Measurements from ENCODE around the gene PDE1C. TPM values are rescaled to one million over a fixed set of nuclear protein-coding genes. Genes with fewer than 3 reads are reported as not detected.

PDE1C gene
- total and polyA plus RNA-seq, 2 experiments from 2014 or later = 23.5 to 33.8 TPM

- H4K20me1 ChIP-seq (ENCODE audit: insufficient read depth) = no peaks in the 10 kb centered on the region
- no peak overlapping the region for H2AFZ ChIP-seq
- H3K4me3 ChIP-seq = no peak overlapping the region
- no peaks in the 10 kb centered on the region for H3K79me2 ChIP-seq (ENCODE audit: insufficient read depth)
- WGBS, 2 experiments (ENCODE audit: low coverage in 1 of 2, low lambda C conversion rate in 2 of 2, missing lambda C conversion rate in 2 of 2) = 54 to 62% methylated on average over 3 of the region's 3 CpGs
- H3K27ac ChIP-seq = no peak overlapping the region
- peaks cover 11% of the 10 kb centered on the region for H3K4me1 ChIP-seq (ENCODE audit: insufficient read depth)
- H3K4me2 ChIP-seq (ENCODE audit: unreplicated experiment) = no peak overlapping the region
- in situ Hi-C loops (cut with MboI) = no loop called here
- TF ChIP-seq EZH2phosphoT487 (IDR thresholded peaks at IDR 0.05; ENCODE audit: insufficient read depth, low read depth) (no peak), EZH2 (IDR thresholded peaks at IDR 0.05; ENCODE audit: insufficient read depth, poor library complexity, severe bottlenecking) (no peak)
- no peaks in the 10 kb centered on the region for H3K27me3 ChIP-seq (replicated peaks; ENCODE audit: insufficient read depth)
- H3K9me3 ChIP-seq (ENCODE audit: low read depth) = no peaks in the 10 kb centered on the region
- H3K9ac ChIP-seq = no peak overlapping the region
- H3K36me3 ChIP-seq (ENCODE audit: low read depth) = no peaks in the 10 kb centered on the region
- H3K9me2 ChIP-seq (ENCODE audit: insufficient read depth) = no peaks in the 10 kb centered on the region
- DNase-seq = no peak
- H3F3A ChIP-seq (ENCODE audit: insufficient read depth) = no peaks in the 10 kb centered on the region
These were observed 291.9 kb downstream of the PDE1C start for GRCh38 chr7:31778296-31778695.

- H3K79me2 ChIP-seq (ENCODE audit: insufficient read depth) = no peaks in the 10 kb centered on the region
- H3K27ac ChIP-seq = no peak overlapping the region
- peak overlapping the region; percentile 9 for H3K4me2 ChIP-seq (ENCODE audit: unreplicated experiment)
- no peak overlapping the region for H2AFZ ChIP-seq
- TF ChIP-seq EZH2 (IDR thresholded peaks at IDR 0.05; ENCODE audit: insufficient read depth, poor library complexity, severe bottlenecking) (no peak), EZH2phosphoT487 (IDR thresholded peaks at IDR 0.05; ENCODE audit: insufficient read depth, low read depth) (no peak)
- no peaks in the 10 kb centered on the region for H3F3A ChIP-seq (ENCODE audit: insufficient read depth)
- no peaks in the 10 kb centered on the region for H3K9me3 ChIP-seq (ENCODE audit: low read depth)
- H3K4me3 ChIP-seq = no peak overlapping the region
- in situ Hi-C loops (cut with MboI) = no loop called here
- no peaks in the 10 kb centered on the region for H3K9me2 ChIP-seq (ENCODE audit: insufficient read depth)
- H3K27me3 ChIP-seq (replicated peaks; ENCODE audit: insufficient read depth) = no peaks in the 10 kb centered on the region
- 14 to 15% methylated on average over 3 of the region's 3 CpGs for WGBS, 2 experiments (ENCODE audit: low coverage in 1 of 2, low lambda C conversion rate in 2 of 2, missing lambda C conversion rate in 2 of 2)
- H3K4me1 ChIP-seq (ENCODE audit: insufficient read depth) = peaks cover 11% of the 10 kb centered on the region
- DNase-seq = peak; percentile 88
- no peak overlapping the region for H3K9ac ChIP-seq
- no peaks in the 10 kb centered on the region for H3K36me3 ChIP-seq (ENCODE audit: low read depth)
- H4K20me1 ChIP-seq (ENCODE audit: insufficient read depth) = no peaks in the 10 kb centered on the region
These were observed 293.6 kb downstream of the PDE1C start for GRCh38 chr7:31776616-31777015.

GRCh38 chr7:31775556-31775955 is 294.7 kb downstream of the PDE1C start:
- no peaks in the 10 kb centered on the region for H4K20me1 ChIP-seq (ENCODE audit: insufficient read depth)
- H3K4me1 ChIP-seq (ENCODE audit: insufficient read depth) = peaks cover 11% of the 10 kb centered on the region
- no peak overlapping the region for H3K27ac ChIP-seq
- H2AFZ ChIP-seq = no peak overlapping the region
- H3K4me2 ChIP-seq (ENCODE audit: unreplicated experiment) = no peak overlapping the region
- H3K27me3 ChIP-seq (replicated peaks; ENCODE audit: insufficient read depth) = no peaks in the 10 kb centered on the region
- no peak for TF ChIP-seq EZH2 (IDR thresholded peaks at IDR 0.05; ENCODE audit: insufficient read depth, poor library complexity, severe bottlenecking)
- TF ChIP-seq EZH2phosphoT487 (IDR thresholded peaks at IDR 0.05; ENCODE audit: insufficient read depth, low read depth) = no peak
- H3K4me3 ChIP-seq = no peak overlapping the region
- no peaks in the 10 kb centered on the region for H3K9me2 ChIP-seq (ENCODE audit: insufficient read depth)
- no peaks in the 10 kb centered on the region for H3K79me2 ChIP-seq (ENCODE audit: insufficient read depth)
- no peak for DNase-seq
- no peak overlapping the region for H3K9ac ChIP-seq
- no peaks in the 10 kb centered on the region for H3K9me3 ChIP-seq (ENCODE audit: low read depth)
- in situ Hi-C loops (cut with MboI) = no loop called here
- no peaks in the 10 kb centered on the region for H3K36me3 ChIP-seq (ENCODE audit: low read depth)
- 50 to 53% methylated on average over 8 of the region's 8 CpGs for whole genome bisulfite sequencing, 2 experiments (ENCODE audit: low coverage in 1 of 2, low lambda C conversion rate in 2 of 2, missing lambda C conversion rate in 2 of 2)
- H3F3A ChIP-seq (ENCODE audit: insufficient read depth) = no peaks in the 10 kb centered on the region

GRCh38 chr7:31772211-31772610 is 298.0 kb downstream of the PDE1C start:
- WGBS, 2 experiments (ENCODE audit: low coverage in 1 of 2, low lambda C conversion rate in 2 of 2, missing lambda C conversion rate in 2 of 2) = 56 to 59% methylated on average over 2 of the region's 2 CpGs
- Histone ChIP-seq H3K27me3 (replicated peaks; ENCODE audit: insufficient read depth) (no peaks in the 10 kb centered on the region), H3K4me2 (ENCODE audit: unreplicated experiment) (no peak overlapping the region), H2AFZ (no peak overlapping the region), H3K79me2 (ENCODE audit: insufficient read depth) (no peaks in the 10 kb centered on the region), H3K27ac (no peak overlapping the region), H3K36me3 (ENCODE audit: low read depth) (no peaks in the 10 kb centered on the region), H3K9me2 (ENCODE audit: insufficient read depth) (no peaks in the 10 kb centered on the region), H3K9me3 (ENCODE audit: low read depth) (no peaks in the 10 kb centered on the region), H3K4me1 (ENCODE audit: insufficient read depth) (peaks cover 11% of the 10 kb centered on the region), H4K20me1 (ENCODE audit: insufficient read depth) (no peaks in the 10 kb centered on the region), H3F3A (ENCODE audit: insufficient read depth) (no peaks in the 10 kb centered on the region), H3K4me3 (no peak overlapping the region), H3K9ac (no peak overlapping the region)
- TF ChIP-seq EZH2 (IDR thresholded peaks at IDR 0.05; ENCODE audit: insufficient read depth, poor library complexity, severe bottlenecking) (no peak), EZH2phosphoT487 (IDR thresholded peaks at IDR 0.05; ENCODE audit: insufficient read depth, low read depth) (no peak)
- in situ Hi-C loops (cut with MboI) = loop anchor here (25.0 kb wide), 1 partner anchor 715 kb away; the partner anchor contains the start of genes AVL9 and LSM5
- DNase-seq = no peak

Measured in GM23248 (cell line).